HG03354 (cell line): ENCODE measurements around the gene LMAN2.

Experiments used
- ATAC-seq: cut with Tn5 transposase; IDR thresholded peaks from one replicate; pipeline ENCODE4 v1.9.1; 2021; ENCODE audit warnings: mild to moderate bottlenecking; ENCODE audit not compliant: unreplicated experiment, poor library complexity, severe bottlenecking

LMAN2 gene

GRCh38 chr5:177300236-177300880 lies 51.1 kb downstream of the LMAN2 start:
- peak; percentile 43 for ATAC-seq

DNA sequence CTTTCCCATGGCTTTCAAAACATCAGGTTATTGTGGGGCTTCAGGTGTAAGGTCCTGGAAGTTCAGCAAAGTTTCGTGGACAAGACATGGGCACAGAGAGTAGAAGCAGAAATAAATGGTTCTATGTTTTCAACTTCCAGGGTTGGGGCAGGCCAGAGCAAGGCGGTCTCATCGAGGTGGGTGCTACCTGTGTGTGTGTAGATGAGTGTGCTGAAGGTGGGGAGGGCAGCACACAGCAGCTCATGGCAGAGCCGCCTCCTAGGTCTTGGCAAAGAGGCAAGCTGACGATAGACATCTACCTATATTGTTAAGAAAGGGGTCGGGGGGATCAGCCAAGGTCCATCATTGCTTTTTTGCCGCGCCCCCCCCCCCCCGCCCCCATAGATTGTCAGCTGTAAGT lies 51.8 kb downstream of the LMAN2 start:
- ATAC-seq, result no peak

- no peak for ATAC-seq
Observed at GRCh38 chr5:177297922-177298321, 53.5 kb downstream of the LMAN2 start.

DNA sequence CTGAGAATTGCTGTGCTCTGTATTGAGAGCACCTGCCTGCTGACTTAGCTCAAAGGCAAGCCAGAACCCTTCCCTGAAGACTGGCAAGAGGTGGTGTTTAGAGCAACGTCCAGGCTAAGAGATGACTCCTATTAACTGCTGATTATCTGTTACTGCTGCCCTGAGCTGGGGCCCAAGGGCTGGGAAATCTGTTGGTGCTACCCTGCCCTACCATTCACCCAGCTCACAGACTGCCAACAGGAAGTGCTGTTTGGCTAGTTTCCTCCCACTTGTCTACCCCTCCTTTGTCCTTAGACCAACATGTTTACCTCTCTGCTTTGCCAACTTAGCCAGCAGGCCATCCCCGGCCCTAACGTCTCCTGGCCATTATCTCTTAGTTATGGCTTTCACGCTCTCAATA lies 54.9 kb downstream of the LMAN2 start:
- ATAC-seq, result no peak

GRCh38 chr5:177295924-177296323 lies 55.5 kb downstream of the LMAN2 start:
- ATAC-seq, result no peak

GRCh38 chr5:177294632-177295031 lies 56.8 kb downstream of the LMAN2 start:
- no peak for ATAC-seq

DNA sequence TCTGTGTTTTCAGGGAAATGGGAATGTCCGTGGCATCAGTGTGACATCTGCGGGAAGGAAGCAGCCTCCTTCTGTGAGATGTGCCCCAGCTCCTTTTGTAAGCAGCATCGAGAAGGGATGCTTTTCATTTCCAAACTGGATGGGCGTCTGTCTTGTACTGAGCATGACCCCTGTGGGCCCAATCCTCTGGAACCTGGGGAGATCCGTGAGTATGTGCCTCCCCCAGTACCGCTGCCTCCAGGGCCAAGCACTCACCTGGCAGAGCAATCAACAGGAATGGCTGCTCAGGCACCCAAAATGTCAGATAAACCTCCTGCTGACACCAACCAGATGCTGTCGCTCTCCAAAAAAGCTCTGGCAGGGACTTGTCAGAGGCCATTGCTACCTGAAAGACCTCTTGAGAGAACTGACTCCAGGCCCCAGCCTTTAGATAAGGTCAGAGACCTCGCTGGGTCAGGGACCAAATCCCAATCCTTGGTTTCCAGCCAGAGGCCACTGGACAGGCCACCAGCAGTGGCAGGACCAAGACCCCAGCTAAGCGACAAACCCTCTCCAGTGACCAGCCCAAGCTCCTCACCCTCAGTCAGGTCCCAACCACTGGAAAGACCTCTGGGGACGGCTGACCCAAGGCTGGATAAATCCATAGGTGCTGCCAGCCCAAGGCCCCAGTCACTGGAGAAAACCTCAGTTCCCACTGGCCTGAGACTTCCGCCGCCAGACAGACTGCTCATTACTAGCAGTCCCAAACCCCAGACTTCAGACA lies 57.5 kb downstream of the LMAN2 start:
- no peak for ATAC-seq

DNA sequence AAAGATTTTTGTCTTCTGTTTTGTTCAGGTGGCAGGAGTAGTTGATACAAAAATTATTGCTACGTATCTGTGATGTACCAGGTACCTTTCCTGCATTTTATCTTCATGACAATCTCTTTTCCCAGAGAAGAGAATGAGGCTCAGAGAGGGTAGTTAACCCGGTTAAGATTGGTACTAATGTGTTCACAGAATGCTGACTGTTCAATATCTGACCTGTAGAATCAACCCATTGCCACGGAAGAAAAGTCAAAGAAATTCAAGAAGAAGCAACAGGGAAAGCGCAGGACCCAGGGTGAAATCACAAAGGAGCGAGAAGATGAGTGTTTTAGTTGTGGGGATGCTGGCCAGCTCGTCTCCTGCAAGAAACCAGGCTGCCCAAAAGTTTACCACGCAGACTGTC lies 59.7 kb downstream of the LMAN2 start:
- no peak for ATAC-seq

DNA sequence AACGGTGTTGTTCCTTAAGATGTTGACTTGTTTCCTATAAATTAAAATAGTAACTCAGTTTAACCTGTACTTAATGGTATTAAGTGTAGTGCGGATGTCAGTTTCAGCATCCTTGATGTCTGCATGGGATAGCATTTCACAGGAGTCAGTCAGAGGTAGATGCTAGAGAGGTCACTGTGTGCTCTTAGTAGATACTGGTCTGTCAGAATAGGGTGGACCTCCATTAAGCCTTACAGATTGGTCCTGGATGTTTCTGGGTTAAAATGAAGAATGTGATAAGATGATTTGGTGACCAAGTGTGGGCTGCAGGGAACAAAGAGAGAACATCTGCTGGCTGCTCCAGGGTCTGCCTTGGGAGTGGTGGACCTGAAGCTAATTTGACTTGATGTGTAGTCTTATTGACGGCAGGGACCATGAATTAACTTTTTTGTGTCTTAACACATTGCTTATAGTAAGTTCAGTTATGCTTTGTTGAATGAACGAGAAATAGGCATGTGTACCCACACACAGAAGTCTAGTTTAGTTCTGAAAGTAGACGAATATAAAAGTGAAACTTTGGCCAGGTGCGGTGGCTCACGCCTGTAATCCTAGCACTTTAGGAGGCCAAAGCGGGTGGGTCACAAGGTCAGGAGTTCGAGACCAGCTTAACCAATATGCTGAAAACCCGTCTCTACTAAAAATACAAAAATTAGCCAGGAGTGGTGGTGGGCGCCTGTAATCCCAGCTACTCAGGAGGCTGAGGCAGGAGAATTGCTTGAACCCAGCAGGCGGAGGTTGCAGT lies 60.5 kb downstream of the LMAN2 start:
- no peak for ATAC-seq

DNA sequence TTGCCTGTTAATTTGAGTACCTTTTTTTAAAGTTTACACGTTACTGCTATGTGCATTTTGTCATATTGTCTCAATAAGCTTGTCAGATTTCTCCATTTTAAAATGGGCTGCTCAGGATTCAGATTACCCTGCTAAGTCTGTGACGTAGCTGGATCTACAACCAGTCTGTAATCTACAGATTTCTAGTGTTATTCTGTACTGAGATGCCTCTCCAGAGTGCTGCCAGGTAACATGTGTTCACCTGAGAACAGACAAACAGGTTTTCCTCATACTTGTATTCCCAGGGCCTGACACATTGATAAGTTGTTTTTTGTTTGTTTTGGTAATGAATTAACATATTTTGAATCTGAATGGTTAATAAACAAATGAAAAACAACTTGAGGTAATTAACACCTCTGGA lies 63.3 kb downstream of the LMAN2 start:
- no peak for ATAC-seq
